ES-I3 (cell line): ENCODE measurements around the gene ABHD1.
"Not testable (repeated sequence)": the region's sequence is repeated elsewhere in the genome, so short reads cannot be mapped to it uniquely, and the experiment has no call there.

Experiments
- H3K36me3 ChIP-seq: 2 replicates; pipeline ENCODE4 v1.6.1; 2013; ENCODE audit warnings: mild to moderate bottlenecking, low read length, control low read depth, moderate library complexity; ENCODE audit not compliant: insufficient read depth
- H3K4me1 ChIP-seq: 2 replicates; pipeline ENCODE4 v1.6.1; 2013; ENCODE audit warnings: mild to moderate bottlenecking, control low read depth, low read length; ENCODE audit not compliant: insufficient read depth
- H3K9ac ChIP-seq: 2 replicates; pipeline ENCODE4 v1.6.1; 2013; ENCODE audit warnings: low read depth, mild to moderate bottlenecking, low read length, moderate library complexity
- H3K9me3 ChIP-seq: 2 replicates; pipeline ENCODE4 v1.6.1; 2013; ENCODE audit warnings: mild to moderate bottlenecking, low read length, moderate library complexity; ENCODE audit not compliant: control insufficient read depth, insufficient read depth

Gene ABHD1

GRCh38 chr2:27093430-27094352, 29.9 kb upstream of the ABHD1 start:
- no peaks in the 10 kb centered on the region for H3K36me3 ChIP-seq
- H3K9me3 ChIP-seq: no peaks in the 10 kb centered on the region
- no peak overlapping the region for H3K9ac ChIP-seq
- H3K4me1 ChIP-seq: peaks cover 3% of the 10 kb centered on the region; the same call in 1 of the 2 replicates

DNA sequence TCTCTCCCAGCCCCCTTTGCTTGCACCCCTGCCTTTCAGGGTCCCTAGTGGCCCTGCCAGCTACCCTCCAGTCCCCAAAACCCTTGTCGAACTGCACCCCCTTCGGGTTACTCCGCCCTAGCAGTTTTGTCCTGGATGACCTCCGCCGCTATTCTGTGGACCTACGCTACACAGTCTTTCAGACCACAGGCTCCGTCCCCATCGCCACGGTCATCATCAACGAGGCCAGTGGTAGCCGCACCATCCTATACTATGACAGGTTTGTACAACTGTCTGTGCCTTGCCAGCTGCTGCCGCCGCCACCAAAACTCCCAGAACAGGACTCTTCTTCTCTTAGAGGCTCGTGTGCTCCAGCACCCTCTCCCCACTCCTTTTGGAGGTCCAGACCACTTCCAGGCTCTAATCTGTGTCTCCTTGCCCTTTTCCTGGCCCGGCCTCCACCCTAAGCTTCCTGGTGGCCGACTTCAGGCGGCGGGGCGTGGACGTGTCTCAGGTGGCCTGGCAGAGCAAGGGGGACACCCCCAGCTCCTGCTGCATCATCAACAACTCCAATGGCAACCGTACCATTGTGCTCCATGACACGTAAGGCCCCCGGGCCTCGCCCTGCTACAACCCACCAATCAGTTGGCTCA, 29.1 kb upstream of the ABHD1 start:
- no peaks in the 10 kb centered on the region for H3K9me3 ChIP-seq
- H3K4me1 ChIP-seq: peaks cover 3% of the 10 kb centered on the region; the same call in 1 of the 2 replicates
- H3K36me3 ChIP-seq: no peaks in the 10 kb centered on the region
- H3K9ac ChIP-seq: no peak overlapping the region

DNA sequence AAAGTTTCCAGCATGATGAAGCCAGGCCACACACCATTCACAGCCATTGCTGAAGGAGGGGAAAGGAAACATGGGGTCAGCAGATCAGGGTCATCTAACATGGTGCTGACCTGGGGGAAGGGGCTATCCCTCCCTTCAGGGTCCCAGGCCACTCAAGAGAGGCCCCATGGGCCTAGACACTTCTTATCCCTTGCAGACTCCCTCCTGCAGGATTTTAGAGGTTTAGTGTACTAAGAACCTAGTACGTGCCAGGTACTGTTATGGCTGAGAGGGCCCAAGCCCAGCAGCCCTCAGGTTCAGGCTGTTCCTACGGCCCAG, 28.2 kb upstream of the ABHD1 start:
- Histone ChIP-seq H3K4me1 (peaks cover 3% of the 10 kb centered on the region; the same call in 1 of the 2 replicates), H3K36me3 (no peaks in the 10 kb centered on the region), H3K9me3 (no peaks in the 10 kb centered on the region), H3K9ac (no peak overlapping the region)

DNA sequence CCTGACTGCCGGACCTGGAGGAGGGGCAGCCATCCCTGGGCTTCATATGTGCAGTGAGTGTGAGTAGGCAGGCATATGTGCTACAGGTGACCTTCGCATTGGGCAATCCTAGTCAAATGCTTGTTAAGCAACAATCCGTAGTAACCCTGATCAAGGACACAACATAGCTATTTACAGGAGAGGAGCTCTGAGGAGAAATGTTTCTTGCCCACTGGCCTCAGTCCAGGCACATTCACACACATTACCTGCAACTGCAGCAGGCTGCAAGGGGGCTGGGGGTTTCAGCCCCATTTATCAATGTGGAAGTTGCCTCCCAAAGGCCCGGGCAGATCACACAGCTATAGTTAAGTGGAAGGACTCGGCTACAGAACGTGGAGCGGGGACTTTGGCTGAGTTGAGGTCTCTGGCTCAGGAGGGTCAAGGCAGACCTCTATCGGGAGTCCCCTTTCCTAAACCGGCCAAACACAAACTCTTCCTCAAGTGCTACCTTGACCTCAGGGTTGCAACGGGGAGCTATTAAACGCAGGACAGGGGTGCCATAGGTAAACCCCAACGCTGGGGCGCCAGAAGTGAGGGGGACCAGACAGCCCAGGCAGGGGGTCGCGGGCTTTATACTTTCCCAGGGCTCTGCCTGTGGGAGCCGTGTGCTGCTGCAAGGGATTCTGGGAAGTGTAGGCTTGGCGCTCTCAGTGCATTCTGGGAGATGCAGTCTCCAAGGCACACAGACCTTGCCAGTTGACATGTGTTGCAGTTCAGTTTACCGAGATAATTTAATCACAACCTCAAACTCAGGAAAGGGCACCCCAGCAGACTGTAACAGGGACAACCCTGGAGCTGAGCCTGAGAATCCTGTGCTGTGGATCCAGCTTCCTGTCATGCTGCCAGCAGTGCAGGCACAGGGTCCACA, 27.6 kb upstream of the ABHD1 start:
- peak overlapping the region; percentile 48; the same call in 1 of the 2 replicates for H3K9ac ChIP-seq
- peaks cover 3% of the 10 kb centered on the region; the same call in 1 of the 2 replicates for H3K4me1 ChIP-seq
- no peaks in the 10 kb centered on the region for H3K9me3 ChIP-seq
- no peaks in the 10 kb centered on the region for H3K36me3 ChIP-seq

GRCh38 chr2:27096748-27097297, 26.8 kb upstream of the ABHD1 start:
- Histone ChIP-seq H3K4me1 (peaks cover 3% of the 10 kb centered on the region; the same call in 1 of the 2 replicates), H3K9ac (no peak overlapping the region), H3K9me3 (no peaks in the 10 kb centered on the region), H3K36me3 (no peaks in the 10 kb centered on the region)

- Histone ChIP-seq H3K9me3 (no peaks in the 10 kb centered on the region), H3K9ac (no peak overlapping the region), H3K36me3 (no peaks in the 10 kb centered on the region), H3K4me1 (peaks cover 3% of the 10 kb centered on the region; the same call in 1 of the 2 replicates)
Measured at GRCh38 chr2:27097341-27097740, 26.3 kb upstream of the ABHD1 start.

DNA sequence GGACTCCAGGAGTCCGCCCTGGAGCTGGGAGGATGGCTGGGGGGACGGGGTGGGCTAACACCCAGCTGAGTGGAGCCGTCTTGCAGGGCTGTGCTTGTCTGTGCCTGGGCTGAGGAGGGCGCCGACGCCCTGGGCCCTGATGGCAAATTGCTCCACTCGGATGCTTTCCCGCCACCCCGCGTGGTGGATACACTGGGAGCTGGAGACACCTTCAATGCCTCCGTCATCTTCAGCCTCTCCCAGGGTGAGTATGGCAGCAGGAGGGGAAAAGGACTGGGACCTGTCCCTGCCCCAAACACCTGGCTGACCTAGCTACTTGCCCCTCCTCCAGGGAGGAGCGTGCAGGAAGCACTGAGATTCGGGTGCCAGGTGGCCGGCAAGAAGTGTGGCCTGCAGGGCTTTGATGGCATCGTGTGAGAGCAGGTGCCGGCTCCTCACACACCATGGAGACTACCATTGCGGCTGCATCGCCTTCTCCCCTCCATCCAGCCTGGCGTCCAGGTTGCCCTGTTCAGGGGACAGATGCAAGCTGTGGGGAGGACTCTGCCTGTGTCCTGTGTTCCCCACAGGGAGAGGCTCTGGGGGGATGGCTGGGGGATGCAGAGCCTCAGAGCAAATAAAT, 24.2 kb upstream of the ABHD1 start:
- Histone ChIP-seq H3K4me1 (no peaks in the 10 kb centered on the region), H3K9me3 (no peaks in the 10 kb centered on the region), H3K9ac (no peak overlapping the region), H3K36me3 (no peaks in the 10 kb centered on the region)

DNA sequence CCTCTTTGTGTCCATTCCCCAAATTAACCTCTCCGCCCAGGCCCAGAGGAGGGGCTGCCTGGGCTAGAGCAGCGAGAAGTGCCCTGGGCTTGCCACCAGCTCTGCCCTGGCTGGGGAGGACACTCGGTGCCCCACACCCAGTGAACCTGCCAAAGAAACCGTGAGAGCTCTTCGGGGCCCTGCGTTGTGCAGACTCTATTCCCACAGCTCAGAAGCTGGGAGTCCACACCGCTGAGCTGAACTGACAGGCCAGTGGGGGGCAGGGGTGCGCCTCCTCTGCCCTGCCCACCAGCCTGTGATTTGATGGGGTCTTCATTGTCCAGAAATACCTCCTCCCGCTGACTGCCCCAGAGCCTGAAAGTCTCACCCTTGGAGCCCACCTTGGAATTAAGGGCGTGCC, 23.6 kb upstream of the ABHD1 start:
- Histone ChIP-seq H3K4me1 (no peaks in the 10 kb centered on the region), H3K9me3 (no peaks in the 10 kb centered on the region), H3K36me3 (no peaks in the 10 kb centered on the region), H3K9ac (no peak overlapping the region)

- H3K9ac ChIP-seq: no peak overlapping the region
- no peaks in the 10 kb centered on the region for H3K4me1 ChIP-seq
- H3K36me3 ChIP-seq: no peaks in the 10 kb centered on the region
- H3K9me3 ChIP-seq: no peaks in the 10 kb centered on the region
Measured at GRCh38 chr2:27102329-27102728, 21.3 kb upstream of the ABHD1 start.

DNA sequence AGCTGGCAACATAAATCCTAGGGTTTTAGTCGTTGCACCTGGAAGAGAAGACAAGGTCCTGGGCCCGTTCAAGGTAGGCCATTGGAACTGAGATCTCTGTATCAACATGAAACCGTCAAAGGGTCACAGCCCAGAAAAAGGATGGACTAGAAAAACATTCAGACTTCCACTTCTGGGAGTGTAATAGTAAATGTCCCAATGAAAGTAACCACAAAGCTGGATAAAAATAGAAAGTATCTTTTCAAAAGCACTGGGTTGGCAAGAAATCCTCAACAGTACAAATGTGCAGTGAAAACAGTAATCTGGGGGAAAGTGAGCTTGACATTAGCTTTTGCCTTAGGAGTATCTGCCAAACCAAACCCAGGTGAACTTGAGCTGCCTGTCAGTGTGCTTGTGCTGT, 17.6 kb upstream of the ABHD1 start:
- no peaks in the 10 kb centered on the region for H3K4me1 ChIP-seq
- no peaks in the 10 kb centered on the region for H3K9me3 ChIP-seq
- H3K9ac ChIP-seq: no peak overlapping the region
- H3K36me3 ChIP-seq: no peaks in the 10 kb centered on the region

- Histone ChIP-seq H3K9ac (no peak overlapping the region), H3K36me3 (no peaks in the 10 kb centered on the region), H3K9me3 (no peaks in the 10 kb centered on the region), H3K4me1 (no peaks in the 10 kb centered on the region)
Measured at GRCh38 chr2:27108221-27108620, 15.4 kb upstream of the ABHD1 start.

DNA sequence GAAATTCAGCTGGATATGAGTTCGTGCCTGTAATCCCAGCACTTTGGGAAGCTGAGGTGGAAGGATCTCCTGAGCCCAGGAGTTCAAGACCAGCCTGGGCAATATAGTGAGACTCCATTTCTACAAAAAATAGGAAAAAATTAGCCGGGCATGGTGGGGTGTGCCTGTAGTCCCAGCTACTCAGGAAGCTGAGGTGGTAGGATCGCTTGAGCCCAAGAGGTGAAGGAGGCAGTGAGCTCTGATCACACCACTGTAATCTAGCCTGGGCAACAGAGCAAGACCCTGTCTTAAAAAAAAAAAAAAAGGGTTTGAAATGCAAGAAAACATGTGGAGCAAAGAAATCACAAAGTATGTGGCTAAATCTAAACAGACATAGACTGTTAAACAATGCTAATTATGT, 14.5 kb upstream of the ABHD1 start:
- H3K36me3 ChIP-seq: no peaks in the 10 kb centered on the region
- no peaks in the 10 kb centered on the region for H3K9me3 ChIP-seq
- no peaks in the 10 kb centered on the region for H3K4me1 ChIP-seq

DNA sequence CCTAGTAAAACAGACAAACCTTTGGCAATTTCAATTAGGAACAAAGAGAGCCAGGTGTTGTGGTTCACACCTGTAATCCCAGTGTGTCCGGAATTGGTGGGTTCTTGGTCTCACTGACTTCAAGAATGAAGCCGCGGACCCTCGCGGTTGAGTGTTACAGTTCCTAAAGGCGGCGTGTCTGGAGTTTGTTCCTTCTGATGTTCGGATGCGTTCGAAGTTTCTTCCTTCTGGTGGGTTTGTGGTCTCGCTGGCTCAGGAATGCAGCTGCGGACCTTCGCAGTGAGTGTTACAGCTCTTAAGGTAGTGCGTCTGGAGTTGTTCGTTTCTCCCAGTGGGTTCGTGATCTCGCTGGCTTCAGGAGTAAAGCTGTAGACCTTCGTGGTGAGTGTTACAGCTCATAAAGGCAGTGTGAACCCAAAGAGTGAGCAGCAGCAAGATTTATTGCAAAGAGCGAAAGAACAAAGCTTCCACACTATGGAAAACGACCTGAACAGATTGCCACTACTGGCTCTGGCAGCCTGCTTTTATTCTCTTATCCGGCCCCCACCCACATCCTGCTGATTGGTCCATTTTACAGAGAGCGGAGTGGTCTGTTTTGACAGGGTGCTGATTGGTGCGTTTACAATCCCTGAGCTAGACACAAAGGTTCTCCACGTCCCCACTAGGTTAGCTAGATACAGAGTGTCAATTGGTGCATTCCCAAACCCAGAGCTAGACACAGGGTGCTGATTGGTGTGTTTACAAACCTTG, 12.8 kb upstream of the ABHD1 start:
- H3K36me3 ChIP-seq, H3K4me1 ChIP-seq, H3K9me3 ChIP-seq: not testable (repeated sequence)
- H3K9ac ChIP-seq: peak overlapping the region; percentile 28; the same call in 1 of the 2 replicates

More for the DNA sequence above, 14.5 kb upstream of the ABHD1 start:
- H3K9ac ChIP-seq: no peak overlapping the region
